ENCODE data around the gene KCTD8.

KCTD8 gene

DNA sequence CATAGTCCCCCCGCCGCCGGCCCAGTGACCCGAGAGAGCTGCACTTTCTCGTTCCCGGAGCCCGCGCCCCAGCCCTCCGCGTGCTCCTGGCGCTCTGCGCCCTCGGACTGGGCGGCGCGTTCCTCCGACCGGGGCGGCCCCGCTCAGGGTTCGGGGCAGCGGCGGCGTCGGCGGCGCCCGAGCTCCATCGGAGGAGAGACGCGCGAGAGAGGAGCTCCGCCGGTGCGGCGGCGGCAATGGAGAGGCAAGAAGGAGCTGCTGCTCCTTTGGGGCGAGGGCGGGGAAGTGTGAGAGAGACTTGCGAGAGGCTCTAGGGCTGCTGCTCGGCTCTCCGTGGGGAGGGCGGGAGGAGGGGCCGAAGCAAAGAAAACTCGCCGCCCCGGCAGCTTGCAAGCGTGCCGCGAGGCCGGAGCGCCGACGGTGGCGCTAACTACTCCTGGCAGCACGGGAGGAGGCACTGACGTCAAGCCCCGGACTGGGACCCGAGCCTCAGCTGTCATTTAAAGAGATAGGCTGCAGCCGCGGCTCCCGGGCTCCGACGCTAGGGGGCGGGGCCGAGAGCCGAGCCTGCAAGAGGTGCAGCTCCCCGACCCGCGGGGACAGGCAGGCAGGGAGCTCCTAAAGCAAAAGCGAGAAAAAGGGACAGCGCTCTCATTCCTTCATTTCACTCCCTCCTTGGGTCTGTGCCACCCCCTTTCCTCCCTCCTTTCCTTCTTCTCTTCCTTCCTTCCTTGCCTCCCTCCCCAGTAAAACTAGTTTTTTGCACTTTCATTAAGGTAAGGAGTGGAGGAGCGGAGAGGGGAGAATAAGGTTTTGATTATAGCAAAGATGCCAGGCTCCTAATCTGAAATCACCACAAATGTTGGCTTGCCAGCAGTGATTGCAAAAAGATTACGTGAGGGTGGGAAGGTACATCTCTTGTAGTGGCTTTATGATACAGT, at the start of gene KCTD8:
Gene KCTD8, minus strand, starts transcription at position 289 of the 941 bp plus-strand sequence.
- Histone ChIP-seq H3K4me3 (ENCODE audit: low read length) (peak within 1 kb of the TSS; percentile 59), H3K4me1 (ENCODE audit: low read length) (peaks cover 5% of the 10 kb centered on the region), H3K9me3 (replicated peaks; ENCODE audit: insufficient read depth, low read length) (no peaks in the 10 kb centered on the region), H3K4me2 (ENCODE audit: low read depth, low read length) (peak within 1 kb of the TSS; percentile 99), H3F3A (ENCODE audit: insufficient read depth, low read length) (peaks cover 8% of the 10 kb centered on the region; the same call in 1 of the 2 replicates), H3K27ac (ENCODE audit: low read length) (peak within 1 kb of the TSS; percentile 77), H3K79me2 (ENCODE audit: low read length) (no peaks in the 10 kb centered on the region), H3K9me2 (replicated peaks; ENCODE audit: insufficient read depth, low read length) (no peaks in the 10 kb centered on the region), H2AFZ (ENCODE audit: low read length) (peak within 1 kb of the TSS; percentile 89), H3K27me3 (replicated peaks; ENCODE audit: insufficient read depth, low read length) (no peaks in the 10 kb centered on the region), H3K9ac (ENCODE audit: low read length) (peak within 1 kb of the TSS; percentile 70), H4K20me1 (ENCODE audit: insufficient read depth, low read length) (no peaks in the 10 kb centered on the region), H3K36me3 (replicated peaks; ENCODE audit: insufficient read depth, low read length) (no peaks in the 10 kb centered on the region)
- TF ChIP-seq EZH2phosphoT487 (IDR thresholded peaks at IDR 0.05; ENCODE audit: low read length): no peak
- TF ChIP-seq, protein P1, sequence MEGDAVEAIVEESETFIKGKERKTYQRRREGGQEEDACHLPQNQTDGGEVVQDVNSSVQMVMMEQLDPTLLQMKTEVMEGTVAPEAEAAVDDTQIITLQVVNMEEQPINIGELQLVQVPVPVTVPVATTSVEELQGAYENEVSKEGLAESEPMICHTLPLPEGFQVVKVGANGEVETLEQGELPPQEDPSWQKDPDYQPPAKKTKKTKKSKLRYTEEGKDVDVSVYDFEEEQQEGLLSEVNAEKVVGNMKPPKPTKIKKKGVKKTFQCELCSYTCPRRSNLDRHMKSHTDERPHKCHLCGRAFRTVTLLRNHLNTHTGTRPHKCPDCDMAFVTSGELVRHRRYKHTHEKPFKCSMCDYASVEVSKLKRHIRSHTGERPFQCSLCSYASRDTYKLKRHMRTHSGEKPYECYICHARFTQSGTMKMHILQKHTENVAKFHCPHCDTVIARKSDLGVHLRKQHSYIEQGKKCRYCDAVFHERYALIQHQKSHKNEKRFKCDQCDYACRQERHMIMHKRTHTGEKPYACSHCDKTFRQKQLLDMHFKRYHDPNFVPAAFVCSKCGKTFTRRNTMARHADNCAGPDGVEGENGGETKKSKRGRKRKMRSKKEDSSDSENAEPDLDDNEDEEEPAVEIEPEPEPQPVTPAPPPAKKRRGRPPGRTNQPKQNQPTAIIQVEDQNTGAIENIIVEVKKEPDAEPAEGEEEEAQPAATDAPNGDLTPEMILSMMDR (IDR thresholded peaks at IDR 0.05; ENCODE audit: low read length): peak; percentile 74
- DNase-seq: peak; percentile 98

DNA sequence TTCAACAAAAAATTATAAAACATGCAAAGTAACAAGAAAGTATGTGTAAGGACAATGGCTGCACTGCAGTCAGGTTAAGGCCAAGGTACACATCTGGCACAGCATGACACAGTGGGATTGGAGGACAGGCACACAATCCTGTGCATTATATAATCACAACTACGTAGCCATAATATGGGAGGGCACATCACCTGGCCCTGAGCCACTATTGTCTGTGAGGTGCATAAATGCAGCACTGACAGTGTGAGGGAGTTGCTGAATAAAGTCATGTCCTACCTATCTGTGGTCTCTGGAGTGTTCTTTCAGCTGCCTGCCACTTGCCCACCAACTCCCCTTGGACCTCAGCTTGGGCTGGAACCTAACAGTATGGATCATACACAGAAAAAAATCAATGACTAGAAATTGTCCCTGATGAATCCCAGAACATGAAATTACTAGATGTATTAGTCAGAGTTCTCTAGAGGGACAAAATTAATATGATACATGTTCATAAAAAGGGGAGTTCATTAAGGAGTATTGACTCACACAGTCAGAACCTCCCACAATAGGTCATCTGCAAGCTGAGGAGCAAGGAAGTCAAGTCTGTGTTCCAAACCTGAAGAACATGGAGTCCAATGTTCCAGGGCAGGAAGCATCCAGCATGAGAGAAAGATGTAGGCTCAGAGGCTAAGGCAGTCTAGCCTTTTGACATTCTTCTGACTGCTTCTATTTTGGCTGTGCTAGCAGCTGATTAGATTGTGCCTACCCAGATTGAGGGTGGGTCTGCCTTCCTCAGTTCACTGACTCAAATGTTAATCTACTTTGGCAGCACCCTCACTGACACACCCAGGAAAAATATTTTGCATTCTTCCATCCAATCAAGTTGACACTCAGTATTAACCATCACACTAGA, 46.4 kb upstream of the KCTD8 start:
- TF ChIP-seq EZH2phosphoT487 (IDR thresholded peaks at IDR 0.05; ENCODE audit: low read length) (no peak), EZH2 (optimal IDR thresholded peaks at IDR 0.05; ENCODE audit: low read depth, low read length) (no peak)
- TF ChIP-seq, protein P1 (IDR thresholded peaks at IDR 0.05; ENCODE audit: low read length): no peak
- Histone ChIP-seq H3K9ac (ENCODE audit: low read length) (no peak overlapping the region), H3K79me2 (ENCODE audit: low read length) (no peaks in the 10 kb centered on the region), H3K36me3 (replicated peaks; ENCODE audit: insufficient read depth, low read length) (no peaks in the 10 kb centered on the region), H3F3A (ENCODE audit: insufficient read depth, low read length) (no peaks in the 10 kb centered on the region), H3K4me2 (ENCODE audit: low read depth, low read length) (no peak overlapping the region), H3K9me3 (replicated peaks; ENCODE audit: insufficient read depth, low read length) (no peaks in the 10 kb centered on the region), H3K27ac (ENCODE audit: low read length) (no peak overlapping the region), H3K27me3 (replicated peaks; ENCODE audit: insufficient read depth, low read length) (no peaks in the 10 kb centered on the region), H4K20me1 (ENCODE audit: insufficient read depth, low read length) (no peaks in the 10 kb centered on the region), H2AFZ (ENCODE audit: low read length) (no peak overlapping the region), H3K4me1 (ENCODE audit: low read length) (no peaks in the 10 kb centered on the region), H3K4me3 (ENCODE audit: low read length) (no peak overlapping the region), H3K9me2 (replicated peaks; ENCODE audit: insufficient read depth, low read length) (no peaks in the 10 kb centered on the region)
- DNase-seq: no peak

DNA sequence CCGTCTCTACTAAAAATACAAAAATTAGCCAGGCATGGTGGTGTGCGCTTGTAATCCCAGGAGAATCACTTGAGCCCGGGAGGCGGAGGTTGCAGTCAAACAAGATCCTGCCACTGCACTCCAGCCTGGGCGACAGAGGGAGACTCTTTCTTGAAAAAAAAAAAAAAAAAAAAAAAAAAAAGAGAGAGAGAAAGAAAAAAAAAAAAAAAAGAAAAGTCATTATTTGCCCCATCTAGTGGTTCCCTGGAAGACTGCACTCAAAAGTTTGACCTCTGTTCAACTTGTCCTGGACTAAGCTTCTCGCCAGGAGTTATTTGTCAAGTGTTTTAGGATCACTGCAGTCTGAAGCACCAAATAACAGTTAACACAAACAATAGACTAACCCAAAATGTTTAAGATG, 45.3 kb upstream of the KCTD8 start:
- H3K4me1 ChIP-seq (ENCODE audit: low read length): no peaks in the 10 kb centered on the region
- no peaks in the 10 kb centered on the region for H3K79me2 ChIP-seq (ENCODE audit: low read length)
- H3K4me3 ChIP-seq (ENCODE audit: low read length): no peak overlapping the region
- H3K27me3 ChIP-seq (replicated peaks; ENCODE audit: insufficient read depth, low read length): no peaks in the 10 kb centered on the region
- no peaks in the 10 kb centered on the region for H3K36me3 ChIP-seq (replicated peaks; ENCODE audit: insufficient read depth, low read length)
- H3K27ac ChIP-seq (ENCODE audit: low read length): no peak overlapping the region
- H2AFZ ChIP-seq (ENCODE audit: low read length): no peak overlapping the region
- H4K20me1 ChIP-seq (ENCODE audit: insufficient read depth, low read length): no peaks in the 10 kb centered on the region
- no peaks in the 10 kb centered on the region for H3F3A ChIP-seq (ENCODE audit: insufficient read depth, low read length)
- H3K9me3 ChIP-seq (replicated peaks; ENCODE audit: insufficient read depth, low read length): no peaks in the 10 kb centered on the region
- H3K9me2 ChIP-seq (replicated peaks; ENCODE audit: insufficient read depth, low read length): no peaks in the 10 kb centered on the region
- no peak overlapping the region for H3K4me2 ChIP-seq (ENCODE audit: low read depth, low read length)
- TF ChIP-seq, protein P1 (IDR thresholded peaks at IDR 0.05; ENCODE audit: low read length): peak; percentile 36
- TF ChIP-seq EZH2 (optimal IDR thresholded peaks at IDR 0.05; ENCODE audit: low read depth, low read length): no peak
- peak; percentile 36 for DNase-seq
- no peak overlapping the region for H3K9ac ChIP-seq (ENCODE audit: low read length)

Data from MM.1S (cell line).